Measurements from ENCODE around the gene RIMBP2. TPM values are rescaled to one million over a fixed set of nuclear protein-coding genes. Genes with fewer than 3 reads are reported as not detected.
"Not testable (repeated sequence)": the region's sequence is repeated elsewhere in the genome, so short reads cannot be mapped to it uniquely, and the experiment has no call there.

RIMBP2 gene, protein sequence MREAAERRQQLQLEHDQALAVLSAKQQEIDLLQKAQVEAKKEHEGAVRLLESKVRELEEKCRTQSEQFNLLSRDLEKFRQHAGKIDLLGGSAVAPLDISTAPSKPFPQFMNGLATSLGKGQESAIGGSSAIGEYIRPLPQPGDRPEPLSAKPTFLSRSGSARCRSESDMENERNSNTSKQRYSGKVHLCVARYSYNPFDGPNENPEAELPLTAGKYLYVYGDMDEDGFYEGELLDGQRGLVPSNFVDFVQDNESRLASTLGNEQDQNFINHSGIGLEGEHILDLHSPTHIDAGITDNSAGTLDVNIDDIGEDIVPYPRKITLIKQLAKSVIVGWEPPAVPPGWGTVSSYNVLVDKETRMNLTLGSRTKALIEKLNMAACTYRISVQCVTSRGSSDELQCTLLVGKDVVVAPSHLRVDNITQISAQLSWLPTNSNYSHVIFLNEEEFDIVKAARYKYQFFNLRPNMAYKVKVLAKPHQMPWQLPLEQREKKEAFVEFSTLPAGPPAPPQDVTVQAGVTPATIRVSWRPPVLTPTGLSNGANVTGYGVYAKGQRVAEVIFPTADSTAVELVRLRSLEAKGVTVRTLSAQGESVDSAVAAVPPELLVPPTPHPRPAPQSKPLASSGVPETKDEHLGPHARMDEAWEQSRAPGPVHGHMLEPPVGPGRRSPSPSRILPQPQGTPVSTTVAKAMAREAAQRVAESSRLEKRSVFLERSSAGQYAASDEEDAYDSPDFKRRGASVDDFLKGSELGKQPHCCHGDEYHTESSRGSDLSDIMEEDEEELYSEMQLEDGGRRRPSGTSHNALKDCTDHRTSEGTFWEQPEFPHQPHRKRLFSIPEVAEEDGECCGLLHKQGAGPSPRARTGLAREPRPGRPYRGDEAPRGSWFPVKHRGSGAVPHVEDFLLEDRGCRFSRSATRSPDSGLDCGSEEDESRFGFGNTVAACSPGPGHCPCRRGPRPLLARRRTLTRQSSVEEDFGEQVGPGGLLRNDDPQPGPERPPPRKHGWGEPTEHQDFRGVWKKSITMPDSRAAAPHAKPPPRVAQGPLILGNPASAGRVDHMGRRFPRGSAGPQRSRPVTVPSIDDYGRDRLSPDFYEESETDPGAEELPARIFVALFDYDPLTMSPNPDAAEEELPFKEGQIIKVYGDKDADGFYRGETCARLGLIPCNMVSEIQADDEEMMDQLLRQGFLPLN (N-terminal part only)
- 0.34 and 0.97 TPM in 2 replicates for total RNA-seq (2014; rRNA removed; shearing (Covaris generic))

GRCh38 chr12:130715998-130716968 lies at the start of gene RIMBP2:
Gene RIMBP2 (minus strand): TSS chr12:130716299. CDS start chr12:130479013, 237,286 bp downstream.
- no peak for DNase-seq (ENCODE audit: low spot score)

GRCh38 chr12:130765186-130765659 lies 49.1 kb upstream of the RIMBP2 start:
- DNase-seq (ENCODE audit: low spot score): no peak

- DNase-seq (ENCODE audit: low spot score): no peak
Measured at GRCh38 chr12:130764475-130765185, 48.5 kb upstream of the RIMBP2 start.

DNA sequence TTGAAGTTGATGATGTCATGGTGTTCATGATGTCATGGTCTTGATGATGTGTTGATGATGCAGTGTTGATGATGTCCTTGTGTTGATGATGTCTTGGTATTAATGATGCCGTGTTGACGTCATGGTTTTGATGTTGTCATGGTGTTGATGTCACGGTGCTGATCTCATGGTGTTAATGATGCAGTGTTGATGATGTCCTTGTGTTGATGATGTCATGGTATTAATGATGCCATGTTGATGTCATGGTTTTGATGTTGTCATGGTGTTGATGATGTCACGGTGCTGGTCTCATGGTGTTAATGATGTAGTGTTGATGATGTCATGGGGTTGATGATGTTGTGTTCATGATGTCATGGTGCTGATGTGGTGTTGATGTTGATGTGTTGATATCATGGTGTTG lies 48.0 kb upstream of the RIMBP2 start:
- DNase-seq (ENCODE audit: low spot score): no peak

DNA sequence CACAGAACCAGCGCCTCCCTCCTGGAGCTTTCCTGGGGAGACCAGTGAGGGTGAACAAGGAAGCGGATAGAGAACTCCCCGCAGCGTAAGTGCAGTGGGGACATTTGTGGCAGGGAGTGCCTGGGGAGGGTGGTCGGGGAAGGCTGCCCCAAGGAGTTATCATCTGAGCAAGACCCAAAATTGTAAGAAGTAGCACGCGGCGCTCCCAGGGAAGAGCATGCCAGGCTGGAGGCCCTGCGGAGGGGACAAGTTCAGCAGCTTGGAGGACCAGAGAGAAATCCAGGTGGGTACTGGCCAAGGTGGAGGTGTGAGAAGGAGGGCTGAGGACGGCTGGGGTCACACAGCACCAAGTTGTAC lies 46.2 kb upstream of the RIMBP2 start:
- DNase-seq (ENCODE audit: low spot score): no peak

DNA sequence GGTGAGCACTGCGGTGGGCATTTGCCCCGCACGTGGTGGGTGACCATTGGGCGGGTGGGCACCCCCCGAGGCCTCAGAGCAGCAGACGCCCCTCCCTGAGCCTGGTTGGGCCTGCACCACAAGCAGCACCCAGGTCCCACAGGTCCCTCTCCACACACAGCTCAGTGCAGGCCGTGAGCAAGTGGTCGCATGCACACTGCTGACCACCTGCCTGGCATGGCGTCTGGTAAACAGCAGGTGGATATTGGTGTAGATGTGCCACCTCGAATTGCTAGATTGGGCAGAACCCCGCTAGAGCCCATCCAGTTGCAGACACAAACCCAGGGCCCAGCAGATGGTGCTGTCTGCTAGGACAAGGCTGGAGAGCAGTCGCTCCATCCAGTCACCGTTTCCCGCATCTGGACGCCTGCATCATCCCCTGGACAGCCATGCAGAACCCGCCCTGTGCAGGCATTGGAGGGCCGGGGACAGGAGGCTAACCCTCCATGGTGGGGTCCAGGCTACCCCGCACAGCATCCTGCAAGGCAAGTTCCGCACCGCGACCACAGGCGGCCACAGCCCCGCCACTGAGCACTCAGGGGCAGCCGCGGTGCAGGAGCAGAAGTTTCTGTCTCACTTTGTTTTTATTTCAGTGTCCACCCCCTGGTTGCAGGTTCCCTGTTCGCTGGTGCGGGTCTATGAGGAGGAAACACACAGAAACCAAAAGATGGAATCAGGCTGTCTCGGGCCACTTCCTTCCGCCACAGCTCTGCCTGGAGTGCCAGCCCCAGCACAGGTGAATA lies 45.6 kb upstream of the RIMBP2 start:
- DNase-seq (ENCODE audit: low spot score): peak; percentile 58

- DNase-seq (ENCODE audit: low spot score): peak; percentile 22
Measured at GRCh38 chr12:130754234-130754901, 38.3 kb upstream of the RIMBP2 start.

- no peak for DNase-seq (ENCODE audit: low spot score)
Measured at GRCh38 chr12:130752692-130753230, 36.7 kb upstream of the RIMBP2 start.

DNA sequence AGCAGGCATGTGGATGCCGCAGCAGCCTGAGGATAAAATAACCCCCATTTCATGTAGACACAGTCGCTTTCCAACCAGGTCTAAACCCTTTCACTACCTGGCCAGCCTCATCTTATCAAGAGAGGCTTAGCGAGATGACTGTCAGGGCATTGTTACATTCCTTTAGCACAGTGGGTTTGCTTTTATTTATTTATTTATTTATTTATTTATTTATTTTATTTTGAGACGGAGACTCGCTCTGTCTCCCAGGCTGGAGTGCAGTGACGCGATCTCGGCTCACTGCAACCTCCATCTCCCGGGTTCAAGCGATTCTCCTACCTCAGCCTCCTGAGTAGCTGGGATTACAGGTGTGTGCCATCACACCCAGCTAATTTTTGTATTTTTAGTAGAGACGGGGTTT lies 35.9 kb upstream of the RIMBP2 start:
- DNase-seq (ENCODE audit: low spot score): not testable (repeated sequence)

GRCh38 chr12:130748786-130749185 lies 32.7 kb upstream of the RIMBP2 start:
- no peak for DNase-seq (ENCODE audit: low spot score)

DNA sequence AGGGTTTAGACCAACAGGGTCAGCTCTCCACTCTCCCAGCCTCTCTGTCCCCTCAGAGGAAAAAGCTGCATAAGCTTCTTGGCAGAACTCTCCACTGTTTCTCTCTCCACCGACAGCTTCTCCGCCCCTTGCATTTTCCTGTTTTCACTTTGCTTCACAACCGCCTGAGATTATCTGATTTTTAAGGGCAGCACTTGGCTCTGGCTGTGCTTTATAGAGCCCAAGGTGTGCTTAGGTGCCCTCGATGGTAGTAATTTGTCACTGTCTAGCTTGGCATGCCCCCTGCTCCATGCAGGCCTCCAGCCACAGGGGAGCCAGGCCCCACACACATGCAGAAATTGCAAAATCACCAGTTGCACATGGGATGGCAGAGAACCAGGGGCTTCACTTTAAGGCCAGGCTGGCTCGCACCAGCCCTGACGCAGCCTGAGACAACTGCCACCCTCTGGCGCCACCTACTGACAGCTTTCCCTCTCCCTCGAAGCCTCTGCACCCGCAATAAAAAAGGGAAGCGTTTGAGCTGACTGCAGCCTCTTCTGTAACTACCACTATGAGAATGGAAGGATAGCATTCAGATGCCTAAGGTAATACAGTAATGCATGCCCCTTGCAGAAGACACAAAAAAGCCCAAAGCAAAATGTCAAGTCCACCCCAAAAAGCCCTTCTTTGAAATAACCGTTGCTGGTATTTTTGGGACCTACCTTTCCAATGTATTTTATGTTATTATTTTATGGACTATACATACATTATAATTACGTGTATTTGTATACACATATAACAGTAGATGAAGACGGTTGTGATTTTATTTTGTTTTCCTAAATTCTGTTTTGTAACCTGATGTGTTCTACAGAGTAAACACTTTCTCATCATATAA lies 32.0 kb upstream of the RIMBP2 start:
- DNase-seq (ENCODE audit: low spot score): peak; percentile 76

- DNase-seq (ENCODE audit: low spot score): no peak
Measured at GRCh38 chr12:130746546-130746945, 30.4 kb upstream of the RIMBP2 start.

DNA sequence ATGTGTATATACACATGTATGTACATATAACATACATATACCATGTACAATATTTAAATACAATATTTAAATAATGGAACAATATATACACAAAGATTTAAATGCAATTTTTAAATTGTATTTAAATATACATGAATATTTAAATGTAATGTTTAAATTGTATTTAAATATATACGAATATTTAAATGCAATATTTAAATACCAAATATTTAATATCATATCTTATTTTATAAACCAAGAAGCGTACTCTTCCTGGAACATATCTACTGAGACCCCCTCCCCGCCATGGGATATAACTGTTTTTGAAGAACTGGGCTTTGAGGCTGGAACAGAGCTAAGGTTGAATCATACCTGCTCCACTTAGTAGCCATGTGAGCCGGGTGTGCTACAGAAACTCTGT lies 29.8 kb upstream of the RIMBP2 start:
- no peak for DNase-seq (ENCODE audit: low spot score)

- DNase-seq (ENCODE audit: low spot score): no peak
Measured at GRCh38 chr12:130744274-130744673, 28.2 kb upstream of the RIMBP2 start.

DNA sequence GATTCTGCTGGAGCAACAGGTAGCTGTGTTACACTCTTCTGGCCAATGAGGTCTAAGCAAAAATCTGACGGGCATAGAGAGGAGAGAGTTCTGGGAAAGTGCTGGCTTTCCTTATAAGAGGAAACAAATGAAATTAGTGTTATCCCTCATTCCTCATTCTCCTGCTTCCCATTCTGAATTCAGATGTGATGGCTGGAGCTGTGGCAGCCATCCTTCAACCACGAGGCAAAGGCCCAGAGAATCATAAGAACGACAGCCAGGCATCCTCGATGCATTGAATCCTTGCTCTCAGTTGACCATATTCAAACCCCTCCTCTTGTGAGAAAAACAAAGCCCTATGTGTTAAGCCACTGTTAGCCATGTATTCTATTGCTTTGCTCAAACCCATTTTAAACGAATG lies 27.5 kb upstream of the RIMBP2 start:
- DNase-seq (ENCODE audit: low spot score): no peak

DNA sequence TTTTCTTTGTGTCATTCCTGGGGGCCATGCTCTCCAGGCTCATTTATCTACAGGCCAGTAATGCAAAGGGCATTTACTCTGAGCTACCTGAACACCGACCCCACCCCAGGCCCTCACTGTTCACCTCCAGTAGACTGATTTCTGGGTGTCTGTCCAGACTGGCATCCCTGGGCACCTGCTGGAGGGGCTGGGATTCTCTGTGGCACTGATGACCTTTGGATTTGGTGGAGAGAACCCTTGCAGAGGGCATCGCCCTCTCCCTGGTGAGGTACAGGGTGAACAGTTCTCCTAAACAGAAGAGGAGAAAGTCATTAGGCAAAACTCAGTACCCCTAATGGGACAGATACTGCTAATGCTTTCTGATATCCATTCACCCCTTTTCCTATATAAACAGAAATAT lies 27.1 kb upstream of the RIMBP2 start:
- no peak for DNase-seq (ENCODE audit: low spot score)

GRCh38 chr12:130742716-130743115 lies 26.6 kb upstream of the RIMBP2 start:
- no peak for DNase-seq (ENCODE audit: low spot score)
